Activated naive CD4-positive, alpha-beta T cell treated with anti-CD3 and anti-CD28 coated beads, Interleukin-2, amount 10 ng/mL, durations not matched to agents 7 days and 5 days (primary cell): ENCODE data around the gene DEPDC7.
"Not testable (repeated sequence)": the region's sequence is repeated elsewhere in the genome, so short reads cannot be mapped to it uniquely, and the experiment has no call there.

Experiments used
- CTCF ChIA-PET: fragments of 350-600 bp; sonication (Branson Sonifier 250); formaldehyde crosslinking; loops from one replicate; lab custom pipeline; 2021; ENCODE audit warnings: antibody characterized with exemption; lab: Charles Lee
- DNase-seq: peaks from one replicate; pipeline ENCODE4 v3.0.0-alpha.2; 2020
- H3K27ac Mint-ChIP-seq: one replicate; pipeline ENCODE4 v1.8.0; 2021; ENCODE audit warnings: mild to moderate bottlenecking, moderate library complexity, mixed read lengths
- H3K27me3 Mint-ChIP-seq: one replicate; pipeline ENCODE4 v1.8.0; 2021; ENCODE audit warnings: mild to moderate bottlenecking, mixed read lengths
- H3K36me3 Mint-ChIP-seq: one replicate; pipeline ENCODE4 v1.8.0; 2021; ENCODE audit warnings: mixed read lengths
- H3K4me1 Mint-ChIP-seq: one replicate; pipeline ENCODE4 v1.8.0; 2021; ENCODE audit warnings: mixed read lengths
- H3K4me3 Mint-ChIP-seq: one replicate; pipeline ENCODE4 v1.8.0; 2021; ENCODE audit warnings: mild to moderate bottlenecking, moderate library complexity, mixed read lengths
- H3K9me3 Mint-ChIP-seq: one replicate; pipeline ENCODE4 v1.8.0; 2021; ENCODE audit warnings: mixed read lengths

Gene DEPDC7

GRCh38 chr11:33035011-33035410 is 19.3 kb downstream of the DEPDC7 start:
- CTCF ChIA-PET, result no interaction called here
- Mint-ChIP-seq H3K27ac (no peak overlapping the region), H3K36me3 (no peaks in the 10 kb centered on the region), H3K27me3 (peaks cover 24% of the 10 kb centered on the region), H3K4me3 (no peak overlapping the region), H3K4me1 (peaks cover 7% of the 10 kb centered on the region), H3K9me3 (no peaks in the 10 kb centered on the region)
- DNase-seq, result no peak

DNA sequence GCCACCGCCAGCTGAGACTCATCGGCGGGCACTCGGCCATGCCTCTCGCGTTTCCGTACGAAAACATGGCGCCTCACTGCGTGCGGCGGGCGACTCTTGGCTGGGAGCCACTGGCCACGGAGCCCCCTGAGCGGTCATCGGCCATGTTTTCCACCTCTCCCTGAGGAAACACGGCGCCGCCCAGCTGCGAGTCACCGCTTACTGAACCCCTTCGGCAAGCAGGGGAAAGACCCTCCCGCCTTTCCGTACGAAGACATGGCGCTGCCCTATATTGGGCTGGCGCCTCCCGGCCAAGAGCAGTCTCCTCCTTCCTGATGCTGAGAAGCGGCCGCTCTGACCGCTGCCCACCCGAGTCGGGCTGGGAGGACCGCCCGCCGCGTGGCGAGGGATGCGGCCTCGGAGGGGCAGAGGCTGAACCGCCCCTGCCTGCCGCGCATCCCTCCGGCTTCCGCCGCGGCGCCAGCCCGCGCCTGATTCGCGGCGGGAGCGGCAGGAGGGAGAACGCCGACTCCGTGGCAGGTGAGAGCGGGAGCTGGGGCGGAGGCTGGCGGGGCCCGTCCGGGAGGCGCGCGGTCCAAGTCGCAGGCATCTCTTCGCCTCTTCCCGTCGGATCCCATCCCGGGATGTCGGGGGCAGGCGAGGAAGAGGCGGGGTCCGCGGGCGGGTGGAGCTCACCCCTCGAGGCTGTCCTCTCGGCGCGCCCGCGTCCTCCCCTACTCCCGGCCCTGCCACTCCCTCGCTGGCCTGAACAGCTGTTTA is 23.8 kb downstream of the DEPDC7 start, which contains the start of gene TCP11L1:
Gene TCP11L1, plus strand, starts transcription at position 299 of the 759 bp plus-strand sequence. CDS start 4,202 bp downstream, outside the sequence.
- H3K9me3 Mint-ChIP-seq, result no peaks in the 10 kb centered on the region
- H3K36me3 Mint-ChIP-seq, result peaks cover 4% of the 10 kb centered on the region
- peaks cover 22% of the 10 kb centered on the region for H3K4me1 Mint-ChIP-seq
- peak within 1 kb of the TSS; percentile 89 for H3K4me3 Mint-ChIP-seq
- CTCF ChIA-PET, result interaction anchor here (1.0 to 2.0 kb wide), 5 partner anchors 12 to 147 kb away, joined by 3 to 8 read pairs (median 4); partner anchors contain the start of gene QSER1
- DNase-seq, result peak; percentile 87
- H3K27ac Mint-ChIP-seq, result peak within 1 kb of the TSS; percentile 91
- H3K27me3 Mint-ChIP-seq, result peaks cover 19% of the 10 kb centered on the region

GRCh38 chr11:33040033-33040861 is 24.6 kb downstream of the DEPDC7 start:
- Mint-ChIP-seq H3K27ac (peak overlapping the region; percentile 76), H3K36me3 (peaks cover 8% of the 10 kb centered on the region), H3K27me3 (peaks cover 16% of the 10 kb centered on the region), H3K4me1 (peaks cover 22% of the 10 kb centered on the region), H3K4me3 (peak overlapping the region; percentile 89), H3K9me3 (no peaks in the 10 kb centered on the region)
- DNase-seq, result peak; percentile 35
- CTCF ChIA-PET, result interaction anchor here (1.3 to 2.0 kb wide), 4 partner anchors 13 to 148 kb away, joined by 3 to 8 read pairs (median 4); partner anchors contain the start of gene QSER1

DNA sequence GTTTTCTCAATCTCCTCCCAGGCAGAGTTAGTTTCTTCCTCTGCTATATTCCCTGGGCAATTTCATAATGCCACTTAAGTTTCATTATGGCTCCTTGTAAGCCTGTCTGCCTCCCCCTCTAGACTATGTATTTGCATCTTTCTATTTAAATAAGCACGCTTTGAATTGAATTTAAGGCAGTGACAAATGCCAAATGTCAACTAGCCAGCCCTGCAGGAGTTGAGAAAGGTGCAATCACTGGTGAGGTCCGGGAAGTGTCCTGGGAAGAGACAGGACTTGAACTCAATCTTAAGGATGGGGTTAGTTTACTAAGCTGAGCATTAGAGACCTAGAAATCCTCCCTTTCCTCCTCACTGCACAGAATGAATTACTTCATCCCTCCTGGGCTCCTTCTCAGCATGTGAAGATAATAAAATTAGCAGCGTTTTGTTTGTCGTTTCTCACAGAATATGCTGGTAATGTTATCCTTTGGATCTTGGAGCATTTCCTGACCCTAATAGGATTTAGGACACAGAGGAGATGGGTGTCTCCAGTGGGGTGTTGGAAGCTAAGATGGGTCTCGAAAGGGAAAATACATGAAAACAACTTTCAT is 25.3 kb downstream of the DEPDC7 start:
- Mint-ChIP-seq H3K27ac (no peak overlapping the region), H3K4me3 (peak overlapping the region; percentile 89), H3K36me3 (peaks cover 8% of the 10 kb centered on the region), H3K27me3 (peaks cover 11% of the 10 kb centered on the region), H3K9me3 (no peaks in the 10 kb centered on the region), H3K4me1 (peaks cover 22% of the 10 kb centered on the region)
- no peak for DNase-seq
- CTCF ChIA-PET, result interaction anchor here (1.1 to 1.5 kb wide), 3 partner anchors 14 to 23 kb away, joined by 3 to 4 read pairs (median 3); no protein-coding TSS in a partner anchor

DNA sequence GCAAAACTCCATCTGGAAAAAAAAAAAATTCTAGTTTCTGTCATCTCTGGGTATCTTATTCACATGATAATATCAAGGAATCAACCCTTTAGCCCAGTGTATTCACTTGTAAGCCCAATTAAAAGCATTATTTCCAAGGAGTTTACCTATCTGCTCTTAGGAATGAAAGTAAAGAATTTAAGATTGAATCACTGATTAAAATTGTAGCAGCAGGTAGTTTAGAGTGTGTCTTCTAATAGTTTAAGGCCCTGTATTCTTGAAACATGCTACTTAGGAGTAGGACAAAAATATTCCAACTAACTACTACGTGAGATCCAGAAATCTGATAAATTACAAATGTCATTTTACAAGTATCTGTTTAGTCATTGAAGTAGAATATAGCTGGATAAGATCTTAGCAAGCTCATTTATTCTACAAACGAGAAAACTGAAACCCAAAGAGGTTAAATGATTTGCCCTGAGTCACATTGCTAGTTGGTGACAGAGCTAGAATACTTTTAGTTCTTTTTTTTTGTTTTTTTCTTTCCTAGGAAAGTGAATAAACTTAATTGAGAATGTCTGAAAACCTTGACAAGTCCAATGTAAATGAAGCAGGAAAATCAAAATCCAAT is 27.6 kb downstream of the DEPDC7 start:
- H3K36me3 Mint-ChIP-seq, result peaks cover 23% of the 10 kb centered on the region
- no peaks in the 10 kb centered on the region for H3K27me3 Mint-ChIP-seq
- no peak overlapping the region for H3K4me3 Mint-ChIP-seq
- no peak overlapping the region for H3K27ac Mint-ChIP-seq
- DNase-seq, result no peak
- no peaks in the 10 kb centered on the region for H3K9me3 Mint-ChIP-seq
- peaks cover 22% of the 10 kb centered on the region for H3K4me1 Mint-ChIP-seq
- CTCF ChIA-PET, result interaction anchor here (1.5 kb wide), 1 partner anchor 22 kb away, joined by 4 read pairs; no protein-coding TSS in a partner anchor

DNA sequence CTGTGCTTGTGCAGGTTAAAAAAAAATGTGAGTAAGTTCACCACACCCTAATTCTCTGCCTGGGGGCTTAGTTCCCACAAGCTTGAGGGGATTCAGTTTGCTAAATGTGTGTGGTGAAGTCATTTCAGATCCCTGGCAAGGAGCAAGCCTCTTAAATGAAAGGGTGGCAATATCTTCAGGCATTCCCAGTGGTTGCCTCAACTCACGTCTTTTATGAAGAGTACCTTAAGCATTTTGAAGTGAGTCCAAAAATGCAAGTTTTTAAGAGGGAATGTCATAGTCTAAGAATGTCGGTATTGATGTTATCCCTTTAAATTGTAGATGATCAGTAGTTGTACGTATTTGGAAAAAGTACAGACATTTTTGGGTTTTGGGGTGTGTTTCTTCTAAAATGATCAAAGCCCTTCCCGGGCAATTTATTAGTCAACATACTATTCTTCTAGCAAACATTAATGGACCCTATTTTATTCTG is 28.6 kb downstream of the DEPDC7 start:
- no peak for DNase-seq
- Mint-ChIP-seq H3K4me3 (no peak overlapping the region), H3K9me3 (no peaks in the 10 kb centered on the region), H3K27ac (no peak overlapping the region), H3K4me1 (peaks cover 16% of the 10 kb centered on the region), H3K36me3 (peaks cover 24% of the 10 kb centered on the region), H3K27me3 (no peaks in the 10 kb centered on the region)
- CTCF ChIA-PET, result no interaction called here

DNA sequence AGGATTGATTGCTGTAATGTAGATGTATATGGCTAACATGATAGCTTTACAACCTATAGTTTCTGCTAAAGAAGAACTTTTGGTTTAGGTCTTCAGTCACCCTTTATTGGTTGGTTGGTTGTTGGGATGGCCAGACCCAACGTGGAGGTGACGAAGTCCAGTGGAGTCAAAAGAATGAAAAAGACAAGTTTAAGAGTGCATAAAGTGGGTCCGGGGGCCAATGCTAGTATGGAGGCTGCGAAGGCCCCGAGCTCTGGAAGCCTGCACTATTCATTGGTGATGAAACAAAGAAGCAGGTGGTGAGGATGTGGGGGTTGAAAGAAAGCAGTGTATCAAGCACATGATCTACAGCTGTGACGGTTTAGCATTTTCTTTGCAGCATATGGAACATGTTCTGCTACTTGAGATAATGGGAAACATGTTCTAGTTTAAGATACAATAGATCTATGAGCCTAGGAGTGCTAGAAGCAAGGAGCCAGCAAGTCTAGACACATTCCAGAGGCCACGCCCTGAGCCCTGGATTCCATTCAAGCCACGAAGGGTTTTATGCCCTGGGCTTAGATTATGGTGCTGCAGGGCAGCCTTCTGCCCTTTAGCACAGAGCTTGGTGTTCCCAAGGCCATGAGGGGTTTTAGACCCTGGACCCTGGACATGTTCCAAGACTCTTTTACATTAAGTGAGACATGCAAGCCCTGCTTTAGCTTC is 30.0 kb downstream of the DEPDC7 start:
- CTCF ChIA-PET, result no interaction called here
- no peaks in the 10 kb centered on the region for H3K27me3 Mint-ChIP-seq

GRCh38 chr11:33048701-33049100 is 33.0 kb downstream of the DEPDC7 start:
- CTCF ChIA-PET, H3K9me3 Mint-ChIP-seq, H3K4me3 Mint-ChIP-seq, DNase-seq, H3K27ac Mint-ChIP-seq, H3K4me1 Mint-ChIP-seq, H3K27me3 Mint-ChIP-seq: not testable (repeated sequence)
- H3K36me3 Mint-ChIP-seq, result peaks cover 23% of the 10 kb centered on the region

More for the DNA sequence above, 30.0 kb downstream of the DEPDC7 start:
- DNase-seq, result no peak
- peaks cover 9% of the 10 kb centered on the region for H3K4me1 Mint-ChIP-seq
- H3K4me3 Mint-ChIP-seq, result no peak overlapping the region
- no peaks in the 10 kb centered on the region for H3K9me3 Mint-ChIP-seq
- no peak overlapping the region for H3K27ac Mint-ChIP-seq
- H3K36me3 Mint-ChIP-seq, result peaks cover 24% of the 10 kb centered on the region

DNA sequence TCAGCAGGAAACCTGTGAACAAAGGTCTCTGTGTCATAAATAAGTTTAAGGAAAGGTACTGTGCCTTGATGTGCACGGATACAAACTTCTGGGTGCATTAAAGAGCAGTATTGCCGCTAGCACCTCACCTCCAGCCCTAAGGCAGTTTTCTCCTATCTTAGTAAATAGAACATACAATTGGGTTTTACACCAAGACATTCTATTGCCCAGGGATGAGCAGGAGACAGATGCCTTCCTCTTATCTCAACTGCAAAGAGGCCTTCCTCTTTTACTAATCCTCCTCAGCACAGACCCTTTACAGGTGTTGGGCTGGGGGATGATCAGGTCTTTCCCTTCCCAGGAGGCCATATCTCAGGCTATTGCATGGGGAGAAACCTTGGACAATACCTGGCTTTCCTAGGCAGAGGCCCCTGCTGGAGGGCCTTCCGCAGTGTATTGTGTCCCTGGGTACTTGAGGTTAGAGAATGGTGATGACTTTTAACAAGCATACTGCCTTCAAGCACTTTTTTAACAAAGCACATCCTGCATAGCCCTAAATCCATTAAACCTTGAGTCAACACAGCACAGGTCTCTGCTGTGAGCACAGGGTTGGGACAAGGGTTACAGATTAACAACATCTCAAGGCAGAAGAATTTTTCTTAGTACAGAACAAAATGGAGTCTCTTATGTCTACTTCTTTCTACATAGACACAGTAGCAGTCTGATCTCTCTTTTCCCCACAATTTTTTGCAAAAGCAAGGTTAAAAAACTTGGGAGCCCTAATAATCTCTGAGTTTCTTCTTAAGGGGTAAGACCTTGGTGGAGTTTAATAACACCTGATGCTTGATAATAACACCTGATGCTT is 34.1 kb downstream of the DEPDC7 start:
- H3K9me3 Mint-ChIP-seq, H3K4me3 Mint-ChIP-seq, DNase-seq, H3K4me1 Mint-ChIP-seq, H3K27me3 Mint-ChIP-seq, CTCF ChIA-PET, H3K27ac Mint-ChIP-seq: not testable (repeated sequence)
- peaks cover 19% of the 10 kb centered on the region for H3K36me3 Mint-ChIP-seq

DNA sequence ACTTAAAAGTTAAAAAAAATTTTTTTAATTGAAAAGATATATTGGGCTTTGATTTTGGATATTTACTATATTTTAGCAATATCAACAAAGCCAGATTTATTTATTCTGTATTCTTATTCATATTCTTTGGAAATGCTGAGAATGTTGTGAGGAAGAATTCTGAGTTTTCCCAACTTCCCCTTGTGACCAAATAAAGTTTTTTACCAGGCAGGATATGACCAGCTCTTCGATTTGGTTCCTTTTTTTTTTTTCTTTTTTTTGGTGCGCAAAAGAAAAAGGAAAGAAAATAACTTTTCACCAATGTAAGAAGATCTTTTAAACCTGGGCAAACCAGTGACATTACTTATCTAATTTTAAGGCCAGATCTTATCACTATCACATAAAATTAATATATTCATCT is 36.6 kb downstream of the DEPDC7 start:
- CTCF ChIA-PET, result interaction anchor here (0.6 kb wide), 1 partner anchor 93 kb away, joined by 3 read pairs; no protein-coding TSS in a partner anchor
- no peaks in the 10 kb centered on the region for H3K9me3 Mint-ChIP-seq
- H3K4me1 Mint-ChIP-seq, result no peaks in the 10 kb centered on the region
- H3K36me3 Mint-ChIP-seq, result peaks cover 18% of the 10 kb centered on the region
- no peak for DNase-seq
- no peak overlapping the region for H3K4me3 Mint-ChIP-seq
- H3K27ac Mint-ChIP-seq, result no peak overlapping the region
- no peaks in the 10 kb centered on the region for H3K27me3 Mint-ChIP-seq

DNA sequence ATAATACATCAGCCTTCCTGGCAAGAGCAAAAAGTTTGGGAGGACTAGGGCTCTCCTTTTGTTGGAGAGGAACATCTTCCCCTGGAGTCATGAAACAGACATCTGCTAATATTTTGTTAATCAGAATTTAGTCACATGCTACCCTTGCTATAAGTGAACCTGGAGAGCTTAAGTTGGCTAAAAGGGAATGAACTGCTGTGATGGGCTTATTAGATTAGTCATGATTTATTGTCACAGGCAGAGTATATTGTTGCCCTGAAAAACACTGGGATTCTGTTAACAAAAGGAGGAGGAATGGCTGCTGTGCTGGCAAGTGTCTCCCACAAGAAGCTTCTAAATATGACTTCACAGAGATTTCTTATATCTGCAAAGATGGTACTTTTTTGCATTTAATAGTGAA is 39.7 kb downstream of the DEPDC7 start:
- DNase-seq, result no peak
- no peak overlapping the region for H3K4me3 Mint-ChIP-seq
- H3K9me3 Mint-ChIP-seq, result no peaks in the 10 kb centered on the region
- H3K4me1 Mint-ChIP-seq, result no peaks in the 10 kb centered on the region
- no peak overlapping the region for H3K27ac Mint-ChIP-seq
- CTCF ChIA-PET, result no interaction called here
- no peaks in the 10 kb centered on the region for H3K27me3 Mint-ChIP-seq
- H3K36me3 Mint-ChIP-seq, result peaks cover 21% of the 10 kb centered on the region

DNA sequence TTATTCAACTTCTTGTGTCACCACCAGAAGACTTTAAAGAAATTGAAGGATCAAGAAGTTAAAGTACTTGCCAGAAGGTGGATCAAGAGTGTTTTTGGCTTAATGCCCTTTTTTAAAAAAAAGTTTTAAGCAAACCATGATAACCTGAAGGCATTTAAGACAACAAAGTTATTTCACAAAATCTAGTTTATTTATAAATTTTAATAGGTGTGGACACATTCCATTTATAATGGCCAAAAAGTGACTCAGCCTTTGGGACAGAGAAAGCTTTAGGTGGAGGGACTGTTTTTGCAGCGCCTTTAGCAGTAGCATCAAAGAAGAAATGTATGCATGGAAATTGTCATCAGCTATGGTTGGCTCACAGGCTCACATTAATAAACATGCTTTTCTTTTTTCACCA is 41.6 kb downstream of the DEPDC7 start:
- H3K9me3 Mint-ChIP-seq, result no peaks in the 10 kb centered on the region
- peaks cover 27% of the 10 kb centered on the region for H3K36me3 Mint-ChIP-seq
- no peak overlapping the region for H3K27ac Mint-ChIP-seq
- no peak overlapping the region for H3K4me3 Mint-ChIP-seq
- peaks cover under 1% of the 10 kb centered on the region for H3K4me1 Mint-ChIP-seq
- CTCF ChIA-PET, result interaction anchor here (2.3 kb wide), 1 partner anchor 8 kb away, joined by 9 read pairs; no protein-coding TSS in a partner anchor
- DNase-seq, result no peak
- no peaks in the 10 kb centered on the region for H3K27me3 Mint-ChIP-seq
